HG03460 (cell line): ENCODE data around the gene ADAMTSL1.
A peak's percentile ranks its signal among the peaks of the same experiment; 100 is the strongest.

Experiments
- ATAC-seq: cut with Tn5 transposase; IDR thresholded peaks from one replicate; pipeline ENCODE4 v1.9.1; 2021; ENCODE audit not compliant: unreplicated experiment

The ADAMTSL1 gene

DNA sequence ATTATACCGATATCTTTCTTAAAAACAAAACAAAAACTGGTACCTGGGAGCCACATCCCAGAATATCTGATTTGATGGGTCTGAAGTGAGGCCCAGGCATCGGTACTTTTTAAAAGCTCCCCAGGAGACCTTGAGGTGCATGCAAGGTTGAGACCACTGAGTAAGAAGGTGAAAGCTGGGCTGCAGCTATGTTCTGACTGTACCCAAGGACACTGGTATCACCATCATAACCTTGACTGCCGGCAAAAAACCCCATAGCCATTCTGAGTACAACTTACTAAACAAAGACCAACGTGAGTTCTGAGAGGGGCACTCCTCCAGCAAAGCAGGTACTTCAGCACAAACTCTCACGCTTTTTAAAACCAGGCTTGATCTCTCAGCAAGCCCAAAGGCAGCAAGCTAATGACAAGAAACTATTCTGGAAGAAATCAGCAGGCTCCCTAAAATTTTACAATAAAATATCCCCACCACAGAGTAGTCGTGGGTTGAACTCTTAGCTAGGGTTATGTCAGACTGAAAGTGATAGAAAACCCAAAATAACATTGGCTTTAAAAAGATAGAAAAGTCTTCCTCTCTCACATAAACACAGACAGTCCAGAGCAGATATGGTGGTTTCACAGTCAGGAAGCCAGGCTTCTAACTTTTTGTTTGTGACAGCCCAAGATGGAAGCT lies 295.1 kb downstream of the ADAMTSL1 start:
- ATAC-seq = peak; percentile 79

DNA sequence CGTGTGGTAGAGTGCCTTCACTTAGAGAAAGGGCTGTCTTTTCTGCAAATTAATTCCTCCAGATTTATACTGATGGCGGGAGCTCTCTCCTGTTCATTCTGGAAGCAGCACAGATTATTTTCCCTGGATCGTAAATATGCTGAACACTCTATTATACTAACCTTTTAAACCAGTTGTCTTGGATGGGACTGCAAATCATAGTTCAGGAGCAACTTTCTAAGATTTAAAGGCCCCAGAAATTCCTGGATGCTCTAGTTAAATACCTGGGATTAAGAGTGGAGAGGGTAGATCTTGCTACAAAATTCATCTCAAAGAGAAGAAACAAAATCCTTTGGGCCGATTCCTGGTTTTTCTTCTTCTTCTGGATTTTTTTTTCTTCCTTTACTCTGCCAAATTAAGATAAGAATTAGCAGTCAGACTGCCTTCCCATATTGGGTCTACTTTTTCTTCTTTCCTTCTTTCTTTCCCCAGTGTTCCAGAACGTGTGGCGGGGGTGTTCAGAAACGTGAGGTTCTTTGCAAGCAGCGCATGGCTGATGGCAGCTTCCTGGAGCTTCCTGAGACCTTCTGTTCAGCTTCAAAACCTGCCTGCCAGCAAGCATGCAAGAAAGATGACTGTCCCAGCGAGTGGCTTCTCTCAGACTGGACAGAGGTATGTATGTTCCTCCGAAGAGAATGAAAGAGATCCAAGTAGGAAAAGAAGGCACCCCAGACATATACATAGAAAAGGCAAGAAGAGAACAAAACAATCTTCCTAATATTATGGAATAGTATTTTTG lies 296.4 kb downstream of the ADAMTSL1 start:
- ATAC-seq = no peak

DNA sequence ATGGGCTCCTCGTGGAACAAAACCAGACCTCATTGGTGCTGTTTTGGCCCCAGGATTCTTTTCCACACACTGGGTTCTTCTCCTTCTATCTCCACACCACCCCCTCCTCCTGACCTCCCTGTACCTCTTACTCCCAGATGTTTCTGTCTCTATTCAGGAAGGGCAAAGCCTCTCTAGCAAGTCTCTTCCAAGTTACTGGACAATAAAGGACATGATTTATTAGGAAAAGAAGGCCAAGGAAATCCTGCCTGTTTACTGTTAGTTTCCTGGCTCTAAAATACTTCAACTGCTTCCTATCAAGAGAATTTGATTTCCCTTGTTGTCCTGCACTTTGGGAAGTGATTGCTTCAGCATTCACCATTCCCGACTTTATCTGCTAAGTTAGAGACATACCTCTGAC lies 297.1 kb downstream of the ADAMTSL1 start:
- ATAC-seq = no peak

GRCh38 chr9:18771763-18772162 lies 297.8 kb downstream of the ADAMTSL1 start:
- no peak for ATAC-seq

GRCh38 chr9:18775241-18775640 lies 301.3 kb downstream of the ADAMTSL1 start:
- no peak for ATAC-seq

DNA sequence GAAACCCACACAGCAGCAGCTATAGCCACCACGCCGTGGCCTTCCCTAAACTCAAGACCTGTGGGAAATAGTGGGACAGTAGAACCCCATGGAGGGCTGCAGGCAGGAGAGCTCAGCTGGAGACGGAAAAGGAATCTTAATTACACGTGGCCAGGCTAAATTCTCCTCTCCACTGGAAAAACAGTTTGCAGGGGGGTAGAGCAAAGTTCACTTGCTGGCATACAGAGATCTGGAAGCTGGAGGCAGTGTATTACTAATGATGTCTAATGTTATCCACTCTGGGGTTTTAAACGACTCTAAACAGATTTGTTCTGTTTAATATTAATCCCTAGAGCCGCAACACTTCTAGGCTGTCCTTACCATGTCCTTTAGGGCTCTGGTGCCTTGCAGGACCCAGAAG lies 302.0 kb downstream of the ADAMTSL1 start:
- no peak for ATAC-seq

GRCh38 chr9:18776836-18777820 lies 303.2 kb downstream of the ADAMTSL1 start:
- no peak for ATAC-seq

GRCh38 chr9:18778147-18778546 lies 304.2 kb downstream of the ADAMTSL1 start:
- no peak for ATAC-seq

DNA sequence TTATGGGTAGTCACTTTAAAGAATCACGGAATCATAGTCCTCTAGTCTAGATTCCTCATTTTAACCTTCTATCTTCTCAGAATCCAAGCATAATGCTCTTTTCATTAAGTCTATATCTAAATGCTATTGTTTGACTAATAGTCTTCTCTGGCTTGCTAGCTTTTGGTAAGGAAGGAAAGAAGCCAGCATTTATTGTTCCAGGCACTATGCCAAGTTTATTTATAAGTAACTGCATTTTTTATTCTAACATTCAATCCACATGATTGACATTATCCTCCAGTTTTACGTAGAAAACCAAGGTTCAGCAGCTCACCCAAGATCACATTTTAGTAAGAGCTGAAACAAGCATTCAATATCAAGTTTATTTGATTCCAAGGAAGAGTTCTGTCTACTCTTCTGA lies 304.9 kb downstream of the ADAMTSL1 start:
- no peak for ATAC-seq

DNA sequence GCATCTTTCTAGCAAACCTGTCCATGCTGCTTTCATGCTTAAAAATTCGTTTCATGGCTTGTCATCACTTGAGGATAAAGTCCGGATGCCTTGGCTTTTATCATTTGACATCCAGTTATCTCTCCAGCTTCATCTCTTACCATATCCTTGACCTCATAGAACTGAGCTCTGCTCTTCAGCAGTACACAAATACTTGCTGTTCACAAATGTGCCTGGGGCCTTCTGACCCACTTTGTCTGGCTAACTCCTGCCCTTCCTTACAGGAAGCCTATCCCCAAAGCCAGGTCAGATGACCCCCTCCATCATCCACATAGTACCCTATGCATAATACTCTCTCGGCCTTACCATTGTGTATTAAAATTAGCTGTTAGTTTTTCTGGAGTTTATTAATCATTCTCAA lies 310.0 kb downstream of the ADAMTSL1 start:
- no peak for ATAC-seq

DNA sequence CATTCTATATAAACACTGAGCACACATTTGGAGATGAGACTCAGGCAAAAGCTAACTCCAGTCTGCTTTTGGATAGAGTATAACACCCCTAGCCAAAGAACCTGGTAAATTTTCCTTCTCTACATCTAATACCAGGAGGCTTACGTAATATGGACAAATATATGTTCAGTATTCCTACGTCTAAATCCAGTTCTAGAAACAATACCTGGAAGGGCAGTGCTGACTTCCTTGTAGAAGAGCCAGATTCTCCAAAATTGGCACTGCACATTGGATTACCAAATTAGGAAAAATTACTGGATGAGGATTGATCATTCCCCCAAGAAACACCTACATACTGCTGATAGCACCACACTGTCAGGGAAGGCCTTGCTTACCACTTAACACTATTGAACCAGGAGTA lies 311.7 kb downstream of the ADAMTSL1 start:
- ATAC-seq = no peak

GRCh38 chr9:18786196-18786595 lies 312.2 kb downstream of the ADAMTSL1 start:
- ATAC-seq = no peak

GRCh38 chr9:18786911-18787650 lies 313.1 kb downstream of the ADAMTSL1 start:
- no peak for ATAC-seq

DNA sequence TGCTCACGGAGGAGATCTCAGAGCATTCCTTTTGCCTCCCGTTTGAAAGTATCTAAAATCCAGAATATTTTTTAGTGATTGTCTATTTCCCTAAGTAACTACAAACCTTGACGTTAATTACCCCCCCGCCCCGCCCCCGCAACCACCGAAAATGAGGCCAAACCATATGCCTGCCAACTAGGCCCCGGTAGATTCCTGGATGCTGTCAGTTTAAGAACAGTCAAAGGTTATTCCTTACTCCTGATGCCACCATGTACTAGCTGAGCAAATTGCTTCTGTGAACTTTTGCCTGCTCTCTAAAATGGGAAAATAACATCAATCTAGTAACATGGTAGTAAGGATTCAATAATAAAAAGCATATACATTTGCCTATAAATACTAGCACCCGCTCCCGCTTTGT lies 314.3 kb downstream of the ADAMTSL1 start:
- no peak for ATAC-seq

- no peak for ATAC-seq
These were observed 317.1 kb downstream of the ADAMTSL1 start for GRCh38 chr9:18791074-18791473.

DNA sequence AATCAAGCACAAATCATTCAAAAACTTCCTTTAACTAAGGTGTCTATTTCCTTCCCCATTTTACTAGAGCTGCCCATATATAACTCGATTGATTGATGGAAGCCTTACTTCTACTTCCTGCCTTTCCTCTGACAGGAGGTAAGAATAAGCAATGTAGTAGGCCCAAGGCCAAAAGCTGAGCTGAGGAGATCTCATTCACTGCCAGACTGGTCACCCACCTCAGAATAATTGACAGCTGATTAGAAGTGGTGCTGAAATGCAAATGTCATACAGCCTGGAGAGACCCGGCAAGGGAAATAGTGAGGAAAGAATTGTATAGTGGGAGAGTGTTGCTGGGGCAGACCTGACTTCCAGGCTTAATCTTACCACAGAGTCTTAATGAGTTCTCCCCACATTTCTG lies 319.2 kb downstream of the ADAMTSL1 start:
- no peak for ATAC-seq

- ATAC-seq = no peak
These were observed 322.2 kb downstream of the ADAMTSL1 start for GRCh38 chr9:18795947-18796671.

- ATAC-seq = no peak
These were observed 322.8 kb downstream of the ADAMTSL1 start for GRCh38 chr9:18796696-18797270.

DNA sequence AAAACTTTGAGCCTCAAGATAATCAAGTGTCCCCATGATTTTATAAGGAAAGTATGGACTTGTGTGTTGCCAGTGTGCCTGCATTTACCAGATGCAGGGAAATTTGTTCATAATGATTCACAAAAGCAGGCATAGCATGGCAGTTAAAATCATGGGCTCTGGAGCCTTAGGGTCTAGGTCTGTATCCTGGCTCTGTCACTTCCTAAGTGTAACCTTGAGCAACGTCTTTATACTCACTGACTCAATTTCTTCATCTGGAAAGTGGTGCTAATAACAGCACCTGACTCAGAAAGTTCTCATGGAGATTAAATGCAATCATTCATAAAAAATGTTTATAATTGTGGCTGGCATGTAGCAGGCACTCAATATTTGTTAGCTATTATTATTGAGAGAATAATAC lies 324.2 kb downstream of the ADAMTSL1 start:
- no peak for ATAC-seq
